GM21825 (cell line): ENCODE data around the gene UTRN.
A peak's percentile ranks its signal among the peaks of the same experiment; 100 is the strongest.

Experiments used
- ATAC-seq: cut with Tn5 transposase; IDR thresholded peaks from one replicate; pipeline ENCODE4 v1.9.1; 2021; ENCODE audit warnings: mild to moderate bottlenecking, moderate library complexity; ENCODE audit not compliant: unreplicated experiment

The UTRN gene

DNA sequence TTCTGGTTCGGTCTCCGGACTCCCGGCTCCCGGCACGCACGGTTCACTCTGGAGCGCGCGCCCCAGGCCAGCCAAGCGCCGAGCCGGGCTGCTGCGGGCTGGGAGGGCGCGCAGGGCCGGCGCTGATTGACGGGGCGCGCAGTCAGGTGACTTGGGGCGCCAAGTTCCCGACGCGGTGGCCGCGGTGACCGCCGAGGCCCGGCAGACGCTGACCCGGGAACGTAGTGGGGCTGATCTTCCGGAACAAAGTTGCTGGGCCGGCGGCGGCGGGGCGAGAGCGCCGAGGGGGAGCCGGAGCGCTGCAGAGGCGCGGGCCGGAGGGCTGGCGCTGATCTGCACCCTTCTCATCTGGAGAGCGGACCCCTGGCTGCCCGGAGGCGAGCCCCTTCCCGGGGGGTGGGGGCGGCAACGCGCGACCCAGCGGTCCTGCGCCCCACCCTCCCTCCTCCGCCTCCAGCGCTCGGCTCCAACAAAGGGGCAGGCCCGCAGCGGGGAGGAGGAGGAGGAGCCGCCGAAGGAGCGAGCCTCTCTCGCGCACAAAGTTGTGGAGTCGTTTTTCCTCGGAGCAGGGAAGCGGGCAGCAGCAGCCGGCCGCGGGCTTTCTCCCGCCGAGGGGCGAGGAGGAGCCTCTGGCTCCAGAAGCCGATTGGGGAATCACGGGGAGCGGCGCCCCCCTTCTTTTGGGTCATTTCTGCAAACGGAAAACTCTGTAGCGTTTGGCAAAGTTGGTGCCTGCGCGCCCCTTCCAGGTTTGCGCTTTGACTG is at the start of gene UTRN:
TSS of gene UTRN (plus strand) at position 553 of the 765 bp plus-strand sequence. CDS start 6,494 bp downstream, outside the sequence.
- ATAC-seq: peak; percentile 64

DNA sequence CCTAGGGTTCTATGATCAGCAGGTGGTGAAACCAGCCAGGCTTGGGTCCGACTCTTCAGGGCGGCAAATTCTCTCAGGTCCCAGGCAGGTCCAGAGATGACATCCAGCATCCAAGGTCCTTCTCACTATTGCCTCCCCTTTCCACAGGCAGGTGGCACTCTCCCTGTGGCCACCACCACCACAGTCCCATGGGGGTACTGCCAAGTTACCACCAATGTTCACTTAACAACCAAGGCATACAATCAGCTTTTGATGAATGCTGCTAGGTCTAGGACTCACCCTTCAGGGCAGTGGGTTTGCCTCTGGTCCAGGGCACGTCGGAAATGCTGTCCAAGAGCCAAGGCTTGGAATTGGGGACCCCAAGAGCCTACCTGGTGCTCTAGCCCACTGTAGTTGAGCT is 40.4 kb upstream of the UTRN start:
- no peak for ATAC-seq

DNA sequence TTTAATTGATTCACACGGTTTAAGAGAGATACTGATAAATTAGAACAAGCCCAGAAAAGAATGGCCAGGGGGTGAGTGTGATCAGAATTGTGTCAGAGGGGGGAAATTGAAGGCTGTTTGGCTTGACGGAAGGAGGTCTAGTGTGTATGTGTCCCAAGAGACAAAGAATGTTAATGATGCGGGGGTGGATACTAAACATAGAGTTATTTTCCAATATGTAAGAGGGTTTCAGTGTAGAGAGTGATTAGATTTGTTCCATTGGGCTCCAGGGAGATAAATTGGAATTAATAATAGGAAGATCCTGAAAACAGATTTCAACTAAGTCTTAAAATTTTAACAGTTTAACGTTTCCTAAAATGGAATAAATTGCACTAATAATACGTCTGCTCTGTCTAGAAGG is 38.1 kb upstream of the UTRN start:
- ATAC-seq: no peak

DNA sequence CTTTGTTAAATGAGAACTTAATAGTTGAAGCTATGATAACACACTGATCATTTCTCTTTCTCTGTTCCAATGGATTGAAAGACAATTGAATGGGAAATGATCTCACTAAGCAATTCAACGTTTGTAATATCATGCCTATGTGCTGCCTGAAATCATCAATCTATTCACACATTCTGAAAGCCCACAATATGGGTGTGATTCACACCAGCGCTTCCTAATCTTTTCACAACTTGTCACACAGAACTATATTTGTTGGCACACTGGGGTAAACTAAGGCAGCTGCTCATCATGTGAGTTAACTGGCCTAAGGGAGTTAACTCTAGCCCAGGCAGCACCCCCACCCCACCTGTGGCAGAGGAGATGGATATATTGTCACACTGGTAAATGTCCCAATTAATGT is 37.1 kb upstream of the UTRN start:
- no peak for ATAC-seq

DNA sequence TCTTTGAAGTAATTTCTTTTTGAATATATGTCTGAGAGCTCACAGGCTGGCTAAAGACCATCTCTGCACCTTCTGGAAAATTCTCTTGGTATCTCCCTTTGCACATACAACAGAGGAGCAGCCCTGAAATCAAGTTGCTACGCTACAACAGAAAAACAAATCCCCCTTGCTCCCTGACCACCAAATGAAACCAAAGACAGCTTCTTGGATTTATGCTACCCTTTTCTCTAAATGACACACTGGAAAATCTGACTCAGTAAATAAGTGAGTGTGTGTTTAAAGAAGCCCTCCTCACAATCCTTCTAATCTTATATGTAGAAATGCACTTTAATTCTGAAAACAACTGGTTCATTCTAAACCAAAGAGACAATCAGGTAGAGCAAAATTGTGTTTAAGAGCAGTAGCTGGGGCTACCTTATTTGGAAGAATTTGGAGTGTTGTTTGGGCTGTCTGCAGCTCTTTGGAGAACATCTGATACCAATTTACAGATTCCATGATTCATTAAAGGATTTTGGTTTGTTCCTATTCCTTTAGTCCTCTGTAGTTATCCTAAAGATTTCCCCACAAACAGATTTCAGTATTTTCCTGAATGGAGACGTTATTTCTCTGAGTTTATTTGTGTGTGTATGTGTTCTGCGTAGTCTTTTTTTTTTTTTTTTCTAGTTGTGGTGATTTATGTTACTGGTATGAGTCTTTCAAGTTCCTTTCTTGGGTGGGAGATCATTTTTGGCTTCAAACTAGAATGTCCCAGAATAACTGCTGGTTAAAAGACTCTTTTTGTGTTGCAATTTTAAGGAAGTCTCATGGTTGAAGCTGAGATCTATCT is 36.4 kb upstream of the UTRN start:
- no peak for ATAC-seq

DNA sequence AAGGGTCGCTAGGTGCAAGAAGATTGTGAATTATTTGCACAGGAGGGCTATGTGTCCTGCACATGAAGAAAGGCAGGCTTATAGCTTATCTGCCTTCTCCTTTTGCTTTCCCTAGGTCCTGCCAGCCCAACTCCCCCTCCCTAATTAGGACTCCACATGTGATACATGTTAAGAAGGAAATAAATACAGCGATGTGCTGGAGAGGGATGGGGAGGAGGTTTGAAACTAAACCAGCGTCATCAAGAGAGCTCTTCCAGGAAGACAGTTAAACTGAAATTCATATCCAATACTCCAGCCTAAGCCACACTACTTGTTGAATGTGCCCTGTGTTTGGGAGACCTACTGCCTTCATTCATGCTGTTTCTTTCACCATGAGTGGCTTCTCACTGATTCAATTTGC is 34.9 kb upstream of the UTRN start:
- no peak for ATAC-seq

DNA sequence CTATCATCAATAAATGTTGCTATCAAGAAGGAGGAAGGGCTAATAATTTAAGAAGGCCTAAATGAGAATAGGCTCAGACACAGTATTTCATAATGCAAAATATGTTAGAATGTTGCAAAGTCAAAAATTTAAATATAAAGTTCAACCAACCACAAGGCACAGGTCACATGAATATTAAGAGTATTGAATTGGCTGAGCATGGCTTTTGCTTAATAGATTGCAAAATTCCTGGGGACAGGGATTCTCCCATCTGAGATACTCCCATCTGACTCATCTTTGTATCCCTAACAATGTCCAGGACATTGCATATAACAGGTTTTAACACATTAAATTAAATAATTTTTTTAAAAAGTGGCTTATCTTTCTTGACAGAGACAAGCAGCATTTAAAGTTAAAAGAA is 32.9 kb upstream of the UTRN start:
- ATAC-seq: no peak

DNA sequence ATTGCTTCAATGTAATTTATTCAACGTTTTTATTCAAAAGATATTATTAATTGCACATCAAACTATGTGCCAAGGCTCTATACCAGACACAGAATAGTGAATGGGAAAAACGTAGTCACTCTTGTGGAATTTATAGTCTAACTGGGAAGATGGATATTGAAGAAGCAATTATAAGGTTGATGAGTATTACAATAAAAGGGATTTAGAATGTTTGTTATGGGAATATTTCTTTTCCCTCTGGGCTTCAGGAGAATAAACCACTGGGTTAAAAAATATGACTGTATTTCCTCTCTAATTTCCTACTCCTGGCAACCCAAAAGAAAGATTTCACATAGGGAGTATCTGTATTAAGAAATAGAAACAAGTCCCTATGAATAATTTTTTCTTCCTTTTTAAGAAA is 25.1 kb upstream of the UTRN start:
- no peak for ATAC-seq

DNA sequence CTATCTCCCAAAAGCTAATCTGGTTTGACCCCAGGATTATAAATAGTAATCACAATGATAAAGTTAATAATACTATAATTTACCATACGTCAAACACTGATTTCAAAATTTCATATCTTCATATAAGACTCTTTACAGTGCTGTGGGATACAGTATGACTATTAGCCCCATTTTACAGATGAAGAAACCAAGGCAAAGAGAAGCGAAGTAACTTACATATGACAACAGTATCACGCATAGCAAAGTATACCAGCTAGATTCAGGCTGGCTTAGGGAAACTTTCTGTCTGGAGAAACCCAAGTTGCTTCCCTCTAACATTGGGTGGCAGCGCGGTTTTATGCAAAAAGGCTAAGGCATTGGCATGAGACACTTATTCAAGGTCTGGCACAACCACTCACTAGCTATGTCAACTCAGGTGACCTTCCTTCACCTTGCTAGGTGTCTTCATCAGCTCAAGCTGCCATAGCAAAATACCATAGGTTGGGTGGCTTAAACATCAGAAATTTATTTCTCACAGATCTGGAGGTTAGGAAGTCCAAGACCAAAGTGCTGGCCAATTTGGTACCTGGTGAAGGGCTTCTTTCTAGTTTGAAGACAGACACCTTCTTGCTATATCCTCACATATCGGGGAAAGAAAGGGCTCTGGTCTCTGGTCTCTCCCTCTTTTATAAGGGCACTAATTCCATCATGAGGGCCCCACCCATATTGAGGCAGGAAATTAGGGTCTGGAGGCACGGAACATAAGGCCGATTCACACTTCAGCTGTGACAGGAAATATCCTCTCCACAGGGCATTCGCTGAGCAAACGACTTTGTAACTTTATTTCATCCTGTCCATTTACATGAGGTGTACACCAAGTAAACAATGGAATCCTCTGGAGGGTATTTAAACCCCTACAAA is 22.4 kb upstream of the UTRN start:
- no peak for ATAC-seq

DNA sequence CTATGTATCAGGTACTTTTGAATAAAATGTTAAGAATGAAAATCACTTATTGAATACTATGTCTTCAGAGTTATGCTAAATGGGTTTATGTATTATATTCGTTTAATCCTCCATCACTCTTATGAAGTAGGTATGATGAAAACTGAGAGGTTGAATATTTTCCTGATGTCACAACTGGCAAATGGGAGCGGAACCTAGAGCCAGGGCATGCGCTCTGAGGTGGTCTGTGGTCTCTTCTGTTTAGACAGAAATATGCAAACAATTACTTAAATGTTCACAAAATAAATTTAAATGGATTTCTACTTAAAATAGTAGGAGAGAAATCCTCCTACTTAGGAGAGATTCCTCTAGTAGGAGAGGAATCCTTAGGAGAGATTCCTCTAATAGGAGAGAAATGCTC is 21.3 kb upstream of the UTRN start:
- ATAC-seq: no peak

DNA sequence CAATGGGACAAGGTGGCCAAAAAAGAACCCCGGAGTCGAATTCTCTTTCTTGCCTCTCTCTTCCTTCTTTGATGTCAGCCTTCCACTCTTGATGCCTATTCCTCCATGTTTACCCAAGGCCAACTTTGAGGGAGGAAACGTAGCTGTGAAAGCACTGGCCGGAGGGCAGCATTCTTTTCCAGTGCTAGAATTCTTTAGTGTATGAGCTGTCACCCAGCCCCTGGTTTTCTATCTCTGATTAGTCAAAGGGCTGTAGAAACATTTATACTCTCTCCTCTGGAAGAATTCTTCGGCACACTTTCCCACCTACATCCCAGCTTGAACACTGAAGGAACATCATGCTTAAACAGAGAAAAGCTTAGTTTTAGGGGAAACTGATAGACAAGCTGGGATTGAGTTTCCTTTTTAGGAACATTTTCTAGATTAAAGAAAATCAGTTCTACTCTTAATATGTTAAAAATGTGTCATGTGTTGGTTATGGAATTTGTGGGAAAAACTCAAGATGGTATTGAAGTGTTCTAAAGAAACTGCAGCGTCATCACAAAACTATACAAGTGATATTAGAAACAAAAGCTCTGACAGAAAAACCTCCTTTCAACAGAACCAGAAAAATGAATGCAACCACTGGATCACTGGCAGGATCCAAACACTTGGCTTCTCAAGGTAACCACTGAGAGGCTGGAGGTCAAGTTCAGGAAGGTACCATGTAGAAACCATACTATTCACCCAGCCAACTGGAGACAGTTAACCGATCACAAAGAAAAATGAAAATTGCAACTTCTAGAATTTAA is 20.7 kb upstream of the UTRN start:
- no peak for ATAC-seq

DNA sequence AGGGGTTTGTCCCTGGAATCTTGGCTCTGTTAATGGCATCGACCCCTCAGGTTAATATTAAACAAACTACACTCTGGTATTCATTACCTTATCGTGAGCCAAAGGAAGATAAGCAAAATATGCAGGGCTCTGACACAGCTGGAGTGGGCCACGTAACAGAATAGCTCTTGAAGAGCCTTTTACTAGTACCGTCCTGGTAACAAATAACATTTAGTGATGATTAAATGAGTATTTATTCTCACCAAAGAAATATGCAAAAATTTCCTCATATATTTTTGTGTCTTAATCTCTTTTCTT is 20.1 kb upstream of the UTRN start:
- ATAC-seq: no peak

DNA sequence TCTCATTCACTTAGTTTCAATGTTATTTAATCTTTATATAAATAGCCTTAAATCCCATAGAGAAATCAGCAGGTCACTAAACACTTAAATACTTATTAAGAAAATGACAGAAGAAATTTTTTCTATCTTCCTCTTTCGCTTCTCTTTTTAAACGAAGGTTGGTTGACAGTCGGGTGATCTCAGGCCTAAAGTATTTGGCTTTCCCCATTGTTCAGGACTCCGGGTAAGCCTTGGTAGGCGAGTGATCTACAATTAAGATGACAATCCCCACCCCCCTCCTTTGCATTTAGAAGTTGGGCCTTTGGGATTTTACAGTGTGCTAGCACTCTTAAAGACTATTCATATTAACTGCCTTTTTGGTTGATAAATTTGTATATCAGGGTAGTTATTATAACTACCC is 19.7 kb upstream of the UTRN start:
- no peak for ATAC-seq

DNA sequence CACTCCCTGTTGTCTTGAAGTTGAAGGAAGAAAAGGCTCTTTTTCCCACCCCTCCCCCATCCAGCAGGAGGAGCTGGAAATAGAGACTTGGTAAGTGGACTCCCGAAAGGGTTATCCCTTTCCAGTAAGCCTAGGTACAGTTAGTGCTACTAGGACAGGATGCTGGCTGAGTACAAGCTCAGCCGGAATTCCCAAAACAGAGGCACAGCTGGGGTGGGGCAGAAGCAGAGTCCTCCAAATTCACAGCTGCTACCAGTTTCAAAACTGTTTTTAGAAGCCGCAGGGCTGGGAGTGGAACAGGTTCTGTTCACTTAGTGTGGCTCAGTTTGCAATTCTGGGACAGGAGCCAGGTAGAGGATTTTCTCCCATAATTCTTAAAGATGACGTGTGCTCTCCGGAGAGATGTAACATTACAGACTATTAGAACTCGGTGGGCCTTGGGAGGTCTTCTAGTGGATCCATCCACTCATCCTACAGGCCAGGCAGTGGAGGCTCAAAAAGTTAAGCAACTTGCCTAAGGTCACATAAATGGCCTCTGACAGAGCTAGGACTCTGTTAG is 19.0 kb upstream of the UTRN start:
- no peak for ATAC-seq

DNA sequence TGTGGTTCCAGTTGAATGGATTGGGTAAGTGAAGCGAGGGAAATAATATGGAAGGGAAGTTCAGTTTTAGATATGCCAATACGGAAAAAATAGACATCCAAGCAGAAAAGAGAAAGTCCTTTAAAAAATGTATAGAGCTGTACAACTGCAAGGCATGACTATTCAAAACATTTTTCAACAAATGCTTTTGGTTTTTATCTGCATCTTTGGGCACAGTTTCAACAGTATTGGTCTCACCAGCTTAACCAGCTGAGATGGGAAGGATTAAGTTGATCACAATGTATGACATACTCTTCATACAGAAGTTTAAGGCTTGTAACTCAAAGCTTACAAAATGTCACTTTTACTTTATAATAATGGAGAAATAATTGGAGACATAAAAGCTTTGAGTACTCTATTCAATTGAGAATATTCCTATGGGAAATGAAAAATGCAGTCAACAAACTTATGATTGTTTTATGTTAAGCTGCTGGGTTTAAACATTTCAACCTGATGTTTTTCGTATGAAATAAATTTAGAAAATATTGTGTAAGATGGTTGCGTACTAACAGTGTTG is 16.3 kb upstream of the UTRN start:
- no peak for ATAC-seq

DNA sequence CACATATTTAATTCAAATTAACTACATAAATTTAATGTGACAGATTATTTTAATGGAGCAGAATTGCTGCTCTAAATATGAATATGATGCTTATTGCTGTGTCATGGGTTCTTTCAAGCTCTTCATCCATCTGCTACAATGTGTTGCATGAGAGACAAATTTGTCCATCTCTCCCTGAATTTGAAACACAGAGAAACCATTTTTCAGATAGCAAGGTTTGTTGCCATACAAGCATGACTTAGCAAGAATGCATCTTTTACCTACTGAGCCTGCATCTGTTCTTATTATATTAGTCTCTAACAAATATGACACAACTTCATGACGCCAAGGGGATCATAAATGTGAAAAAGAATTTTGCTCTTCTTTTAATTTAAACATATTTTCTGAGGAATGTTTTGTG is 8.0 kb upstream of the UTRN start:
- ATAC-seq: no peak

DNA sequence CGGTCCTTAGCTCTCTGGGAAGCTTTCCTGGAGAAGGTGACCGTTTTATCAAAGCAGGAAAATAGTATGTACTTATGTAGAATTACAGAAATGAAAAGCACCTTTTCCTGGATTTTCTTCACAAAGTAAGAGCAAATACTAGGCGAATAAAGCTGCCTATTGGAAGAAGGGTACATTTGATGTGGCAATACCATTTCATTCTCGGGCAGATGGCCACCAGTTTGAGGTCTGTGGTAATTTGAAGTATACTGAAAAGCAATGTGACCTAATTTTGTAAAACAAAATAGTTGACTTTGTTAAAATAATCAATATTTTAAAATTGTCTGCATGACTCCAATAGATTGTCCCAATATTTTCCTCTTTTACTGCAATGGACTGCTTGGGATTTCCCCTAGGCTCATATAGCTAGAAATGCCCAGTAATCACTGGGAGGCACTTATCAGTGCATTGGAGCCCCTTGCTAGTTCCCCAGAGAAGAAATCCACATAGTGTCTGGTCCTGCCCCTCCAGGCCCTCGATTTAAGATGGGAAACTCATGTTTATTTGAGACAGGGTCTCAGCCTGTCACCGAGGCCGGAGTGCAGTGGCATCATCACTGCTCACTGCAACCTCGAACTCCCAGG is 7.4 kb upstream of the UTRN start:
- no peak for ATAC-seq

DNA sequence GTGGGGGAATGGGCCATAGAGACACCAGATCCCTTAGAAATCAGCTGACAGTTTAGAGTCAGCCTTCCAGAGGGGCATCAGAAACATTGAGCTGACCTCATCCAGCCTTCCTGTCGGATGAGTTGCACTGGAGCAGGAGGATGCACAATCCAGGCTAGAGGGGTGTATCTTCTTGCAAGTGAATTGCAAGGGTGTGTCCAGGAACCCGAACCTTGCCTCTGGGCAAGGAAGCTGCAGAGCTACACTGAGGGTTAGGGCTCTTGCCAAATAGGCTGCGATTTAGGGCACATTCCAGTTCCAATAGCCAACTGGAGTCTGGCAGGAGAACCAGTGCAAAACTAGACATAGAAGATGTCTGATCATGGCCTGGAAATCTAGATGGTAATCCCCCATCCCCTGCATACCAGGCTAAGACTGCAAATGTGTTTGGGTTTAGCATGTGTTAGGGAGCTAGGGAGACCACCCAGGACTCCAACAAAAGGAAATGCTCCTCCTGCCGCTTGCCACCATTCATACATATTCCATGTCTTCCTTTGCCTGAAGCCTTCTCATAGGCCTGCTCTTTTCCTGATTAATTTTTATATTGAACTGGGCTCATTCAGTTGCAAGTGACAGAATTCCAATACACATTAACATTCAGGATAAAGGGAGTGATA is 6.3 kb upstream of the UTRN start:
- no peak for ATAC-seq

DNA sequence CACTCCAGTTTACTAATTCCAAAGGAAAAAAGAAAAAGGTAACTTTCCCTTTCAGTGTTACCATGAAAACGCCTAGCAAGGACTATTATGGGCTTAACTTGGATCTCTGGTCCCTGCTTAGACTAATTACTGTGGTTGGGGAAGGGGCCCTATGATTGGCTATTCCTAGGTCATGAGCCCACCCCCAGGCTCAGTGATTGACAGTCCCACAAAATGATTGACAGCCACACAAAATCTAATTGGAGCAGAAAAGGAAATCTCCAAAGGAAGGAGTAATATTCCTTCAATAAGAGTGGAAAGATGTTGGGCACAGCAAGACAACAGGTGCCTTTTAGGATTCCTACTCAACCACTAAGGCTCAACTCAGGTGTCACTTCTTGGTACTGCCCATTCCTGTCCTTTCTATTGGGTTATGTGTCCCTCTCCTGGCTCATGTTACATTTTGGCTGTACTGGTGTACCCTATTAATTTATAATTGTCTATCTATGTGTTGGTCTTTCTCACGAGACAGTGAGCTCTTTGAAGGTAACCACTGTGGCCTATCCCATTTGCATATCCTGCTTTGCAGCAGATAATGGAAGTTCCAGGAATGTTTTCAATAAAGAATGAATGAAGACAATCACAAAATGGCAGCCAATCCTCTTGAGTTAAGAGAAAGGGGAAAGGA is 5.5 kb upstream of the UTRN start:
- ATAC-seq: no peak
